SK-N-SH treated with all-trans-retinoic acid at 6 μM for 48 hours (cell line): ENCODE measurements around the gene KIF17.

Source experiments
- BACH2 ChIP-seq: fragments of 250-450 bp; sonication (Bioruptor Pico); IDR thresholded peaks from 2 replicates; pipeline ENCODE4 v1.9.0; 2021; ENCODE audit warnings: mild to moderate bottlenecking, borderline replicate concordance
- OSR1 ChIP-seq: fragments of 250-450 bp; sonication (Bioruptor Pico); IDR thresholded peaks from 2 replicates; pipeline ENCODE4 v1.8.0; 2022; ENCODE audit warnings: moderate library complexity, mild to moderate bottlenecking, inconsistent platforms
- PATZ1 ChIP-seq: fragments of 250-450 bp; sonication (Bioruptor Pico); IDR thresholded peaks from 2 replicates; pipeline ENCODE4 v1.8.0; 2020; ENCODE audit warnings: mild to moderate bottlenecking, moderate library complexity, borderline replicate concordance
- SNAI2 ChIP-seq: fragments of 250-450 bp; sonication (Bioruptor Pico); IDR thresholded peaks from 2 replicates; pipeline ENCODE4 v1.5.0; 2020; ENCODE audit warnings: mild to moderate bottlenecking, moderate library complexity
- TOX ChIP-seq: fragments of 250-450 bp; sonication (Bioruptor Pico); IDR thresholded peaks from 2 replicates; pipeline ENCODE4 v1.8.0; 2021; ENCODE audit warnings: mild to moderate bottlenecking, moderate library complexity, borderline replicate concordance
- ZFP3 ChIP-seq: fragments of 250-450 bp; sonication (Bioruptor Pico); IDR thresholded peaks from 2 replicates; pipeline ENCODE4 v1.5.0; 2020; ENCODE audit warnings: mild to moderate bottlenecking, moderate library complexity
- ZFP30 ChIP-seq: fragments of 450-650 bp; formaldehyde crosslinking; IDR thresholded peaks from 2 replicates; pipeline ENCODE4 v1.5.0; 2022; ENCODE audit warnings: mild to moderate bottlenecking, moderate library complexity
- ZNF565 ChIP-seq: fragments of 450-650 bp; formaldehyde crosslinking; conservative IDR thresholded peaks from 2 replicates; pipeline ENCODE4 v1.5.0; 2020; ENCODE audit warnings: low read depth, mild to moderate bottlenecking, moderate library complexity
- TF ChIP-seq, protein P1 (sequence below): fragments of 250-450 bp; sonication (Bioruptor Pico); IDR thresholded peaks from 2 replicates; pipeline ENCODE4 v1.5.1; 2020; ENCODE audit warnings: low read depth, mild to moderate bottlenecking, moderate library complexity

GRCh38 chr1:20661207-20662109 is 56.3 kb downstream of the KIF17 start, which contains the start of gene DDOST:
- TF ChIP-seq, protein P1, sequence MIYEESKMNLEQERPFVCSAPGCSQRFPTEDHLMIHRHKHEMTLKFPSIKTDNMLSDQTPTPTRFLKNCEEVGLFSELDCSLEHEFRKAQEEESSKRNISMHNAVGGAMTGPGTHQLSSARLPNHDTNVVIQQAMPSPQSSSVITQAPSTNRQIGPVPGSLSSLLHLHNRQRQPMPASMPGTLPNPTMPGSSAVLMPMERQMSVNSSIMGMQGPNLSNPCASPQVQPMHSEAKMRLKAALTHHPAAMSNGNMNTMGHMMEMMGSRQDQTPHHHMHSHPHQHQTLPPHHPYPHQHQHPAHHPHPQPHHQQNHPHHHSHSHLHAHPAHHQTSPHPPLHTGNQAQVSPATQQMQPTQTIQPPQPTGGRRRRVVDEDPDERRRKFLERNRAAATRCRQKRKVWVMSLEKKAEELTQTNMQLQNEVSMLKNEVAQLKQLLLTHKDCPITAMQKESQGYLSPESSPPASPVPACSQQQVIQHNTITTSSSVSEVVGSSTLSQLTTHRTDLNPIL (CRISPR knock-in tag), result 0 out of 2 replicates have a peak, but pooled peaks have one; percentile 40
- no peak for TF ChIP-seq PATZ1
- no peak for TF ChIP-seq BACH2
- TF ChIP-seq ZFP3 (CRISPR knock-in tag), result no peak
- no peak for TF ChIP-seq OSR1
- TF ChIP-seq ZNF565, result no peak
- TF ChIP-seq SNAI2 (CRISPR knock-in tag), result no peak
- no peak for TF ChIP-seq ZFP30 (CRISPR knock-in tag)
- TF ChIP-seq TOX (CRISPR knock-in tag), result no peak
